C4-2B (cell line): ENCODE data around the gene UGT1A4.

Source experiments
- H3K27ac ChIP-seq: fragments of 450-650 bp; 2 replicates; pipeline ENCODE4 v1.5.1; 2017
- CTCF ChIP-seq: fragments of 450-650 bp; conservative IDR thresholded peaks from 2 replicates; pipeline ENCODE4 v1.5.1; 2017; ENCODE audit warnings: mild to moderate bottlenecking
- ZFX ChIP-seq: fragments of 450-650 bp; IDR thresholded peaks from 2 replicates; pipeline ENCODE4 v1.6.1; 2017

Gene UGT1A4

GRCh38 chr2:233820774-233821105 is 102.2 kb downstream of the UGT1A4 start:
- no peak for TF ChIP-seq ZFX
- TF ChIP-seq CTCF = no peak
- H3K27ac ChIP-seq = no peak overlapping the region

- no peak overlapping the region for H3K27ac ChIP-seq
- TF ChIP-seq CTCF (no peak), ZFX (no peak)
Measured at GRCh38 chr2:233821196-233821595, 102.7 kb downstream of the UGT1A4 start.

GRCh38 chr2:233821709-233822100 is 103.2 kb downstream of the UGT1A4 start:
- H3K27ac ChIP-seq = no peak overlapping the region
- TF ChIP-seq ZFX (no peak), CTCF (no peak)

DNA sequence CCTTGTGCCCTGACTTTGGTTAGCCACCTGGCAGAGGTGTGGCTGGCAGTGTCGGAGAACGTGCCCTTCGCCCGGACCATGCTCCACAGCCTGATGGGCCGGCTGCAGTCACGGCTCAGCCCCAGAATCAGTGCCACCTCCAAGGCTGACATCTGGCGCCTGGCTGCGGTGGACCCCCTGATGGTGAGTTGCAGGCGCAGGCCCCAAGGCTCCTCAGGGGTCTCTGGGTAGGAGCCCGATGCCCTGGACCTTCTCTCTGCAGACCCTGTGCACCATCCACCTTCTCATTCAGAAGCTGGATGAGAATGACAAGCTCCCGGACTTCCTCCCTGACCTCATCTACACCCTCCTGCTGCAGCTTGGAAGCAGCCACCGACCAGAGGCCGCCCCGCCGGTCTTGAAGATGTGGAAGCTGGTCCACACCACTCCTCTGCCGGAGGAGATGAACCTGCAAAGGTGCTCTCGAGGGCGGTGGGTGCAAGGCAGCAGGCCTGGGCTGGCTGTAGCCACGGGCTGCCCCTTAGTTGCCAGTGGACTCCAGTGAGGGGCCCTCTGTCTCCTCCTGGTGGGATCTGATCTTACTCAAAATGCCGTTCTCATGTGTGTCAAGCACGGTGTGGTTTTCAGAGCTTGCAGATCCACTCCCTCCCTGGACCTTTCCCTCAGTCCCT is 103.7 kb downstream of the UGT1A4 start:
- TF ChIP-seq CTCF (no peak), ZFX (no peak)
- no peak overlapping the region for H3K27ac ChIP-seq
